GM19025 (cell line): ENCODE results near the gene TAF15.
A peak's percentile ranks its signal among the peaks of the same experiment; 100 is the strongest.

Source experiments
- ATAC-seq: cut with Tn5 transposase; IDR thresholded peaks from one replicate; pipeline ENCODE4 v1.9.1; 2021; ENCODE audit warnings: mild to moderate bottlenecking, low read depth, moderate library complexity; ENCODE audit not compliant: unreplicated experiment

Gene TAF15

DNA sequence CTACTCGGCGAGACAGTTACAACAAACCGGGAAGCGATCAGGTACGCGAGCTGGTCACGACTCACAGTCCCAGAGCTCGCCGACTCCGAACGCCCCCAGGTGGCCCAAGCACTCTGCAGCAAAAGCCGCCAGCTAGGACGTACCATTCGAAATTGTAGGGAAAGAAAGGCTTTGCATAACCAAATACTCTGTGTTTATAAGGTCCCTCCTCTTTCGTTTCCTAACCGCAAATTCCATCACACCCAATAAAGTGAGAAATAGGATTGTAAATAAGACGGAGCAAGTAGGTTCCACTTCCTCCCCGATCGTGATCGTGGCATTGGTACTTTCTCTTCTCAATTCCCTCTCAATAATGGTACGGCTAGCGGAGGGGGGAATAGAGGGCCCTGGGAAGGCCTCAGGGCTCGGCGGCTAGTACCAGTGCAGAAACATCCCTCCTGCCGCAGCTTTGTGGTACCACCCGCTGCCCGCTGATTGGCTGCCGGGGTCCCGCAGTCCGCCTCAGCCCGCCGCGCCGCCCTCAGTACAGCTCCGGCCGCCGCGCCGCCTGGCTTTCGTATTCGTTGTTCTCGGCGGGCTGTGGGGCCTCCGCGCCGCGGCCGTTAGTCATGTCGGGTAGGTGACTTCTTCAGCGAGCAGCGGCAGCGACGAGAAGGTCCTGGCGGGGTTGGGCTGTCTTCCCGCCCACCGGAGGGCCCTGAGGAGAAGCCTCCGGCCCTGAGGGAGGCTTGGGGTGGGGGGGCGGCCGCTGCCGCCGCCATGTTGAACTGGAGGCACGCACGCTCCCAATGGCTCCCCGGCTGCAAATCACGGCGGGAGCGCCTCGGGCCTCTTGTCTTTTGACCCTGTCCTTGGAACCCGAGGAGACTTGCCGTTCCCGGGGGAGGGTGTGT, at the start of gene TAF15:
Gene TAF15, plus strand, starts transcription at position 523 of the 893 bp plus-strand sequence. Its CDS starts 86 bp downstream, at position 609.
- ATAC-seq: peak; percentile 93

GRCh38 chr17:35760587-35760986, 48.7 kb upstream of the TAF15 start, which contains the start of gene C17orf50:
TSS of gene C17orf50 (plus strand) at chr17:35760887. CDS start at chr17:35760942, 55 bp downstream.
- no peak for ATAC-seq

GRCh38 chr17:35761601-35762000, 47.7 kb upstream of the TAF15 start:
- ATAC-seq: no peak

GRCh38 chr17:35763767-35764122, 45.5 kb upstream of the TAF15 start:
- ATAC-seq: no peak

GRCh38 chr17:35764123-35764991, 44.9 kb upstream of the TAF15 start:
- ATAC-seq: peak; percentile 86

DNA sequence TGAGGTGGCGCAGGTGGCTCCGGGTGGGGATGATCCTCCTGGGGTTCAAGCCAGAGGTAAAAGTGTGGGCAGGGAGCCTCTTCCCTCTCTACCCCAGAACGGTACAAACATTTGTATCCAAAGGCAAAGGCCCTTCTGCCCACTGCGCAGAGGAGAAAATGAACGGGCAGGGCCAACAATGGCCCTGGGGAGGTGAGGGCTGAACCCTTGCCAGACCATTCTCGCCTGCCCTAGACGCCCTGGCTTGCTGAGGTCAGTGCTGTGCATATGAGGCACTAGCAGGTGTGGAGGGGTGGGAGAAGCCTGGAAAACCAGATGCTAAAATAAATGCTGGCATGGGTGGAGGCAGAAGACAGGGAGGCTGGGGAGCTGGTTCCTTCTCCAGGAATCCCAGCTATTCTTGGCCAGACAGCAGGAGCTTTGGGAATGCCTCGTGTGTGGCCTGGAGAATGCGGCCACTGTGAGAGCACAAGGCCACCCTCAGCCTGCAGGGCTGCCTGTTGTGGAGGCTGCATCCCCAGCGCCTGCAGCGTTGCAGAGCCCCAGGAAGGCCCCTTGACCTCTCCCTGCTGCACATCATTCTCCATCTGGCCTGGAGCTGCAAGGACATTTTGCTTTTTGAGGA, 44.1 kb upstream of the TAF15 start:
- no peak for ATAC-seq

- no peak for ATAC-seq
Measured at GRCh38 chr17:35765756-35766488, 43.4 kb upstream of the TAF15 start.

- ATAC-seq: no peak
Measured at GRCh38 chr17:35766489-35766877, 42.8 kb upstream of the TAF15 start.

GRCh38 chr17:35766903-35767510, 42.3 kb upstream of the TAF15 start:
- ATAC-seq: no peak

GRCh38 chr17:35768797-35769196, 40.5 kb upstream of the TAF15 start:
- no peak for ATAC-seq

- ATAC-seq: no peak
Measured at GRCh38 chr17:35769895-35770486, 39.3 kb upstream of the TAF15 start.

GRCh38 chr17:35773129-35773528, 36.2 kb upstream of the TAF15 start:
- ATAC-seq: no peak

- no peak for ATAC-seq
Measured at GRCh38 chr17:35773679-35774425, 35.4 kb upstream of the TAF15 start.

- no peak for ATAC-seq
Measured at GRCh38 chr17:35774499-35774898, 34.8 kb upstream of the TAF15 start.

DNA sequence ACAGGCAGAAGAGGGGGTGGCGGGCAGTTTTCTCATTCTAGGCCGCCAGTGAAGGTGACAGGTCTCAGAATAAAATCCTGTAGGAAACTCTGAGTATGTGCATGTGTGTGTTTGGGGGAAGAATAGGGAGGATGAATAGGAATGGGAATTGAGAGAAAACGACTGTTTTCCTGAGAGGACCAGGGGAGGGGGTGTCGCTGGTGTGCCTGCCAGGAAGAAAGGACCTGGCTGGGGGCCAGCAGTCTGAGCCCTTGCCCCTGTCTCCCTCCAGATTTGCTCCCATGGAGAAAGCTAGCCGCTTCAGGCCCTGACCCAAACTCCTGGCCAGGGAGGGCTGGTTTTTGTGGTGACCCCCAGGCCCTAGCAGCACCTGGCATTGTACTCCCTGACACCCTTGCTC, 34.2 kb upstream of the TAF15 start:
- no peak for ATAC-seq

DNA sequence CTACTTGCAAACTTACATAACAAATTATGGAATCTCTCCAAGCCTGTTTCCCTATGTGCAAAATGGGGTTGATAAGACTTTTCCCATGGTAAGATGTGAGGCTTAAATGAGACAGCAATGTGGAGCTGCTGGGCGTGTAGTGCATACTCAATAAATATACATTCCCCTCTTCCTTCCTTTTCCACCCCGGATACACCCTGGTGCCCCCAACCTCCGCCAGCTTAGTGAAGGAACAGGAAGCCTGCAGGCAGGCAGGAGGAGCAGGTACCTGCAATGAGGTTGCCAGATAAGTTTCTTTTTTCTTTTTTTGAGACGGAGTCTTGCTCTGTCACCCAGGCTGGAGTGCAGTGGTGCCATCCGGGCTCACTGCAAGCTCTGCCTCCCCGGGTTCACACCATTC, 33.7 kb upstream of the TAF15 start:
- no peak for ATAC-seq

DNA sequence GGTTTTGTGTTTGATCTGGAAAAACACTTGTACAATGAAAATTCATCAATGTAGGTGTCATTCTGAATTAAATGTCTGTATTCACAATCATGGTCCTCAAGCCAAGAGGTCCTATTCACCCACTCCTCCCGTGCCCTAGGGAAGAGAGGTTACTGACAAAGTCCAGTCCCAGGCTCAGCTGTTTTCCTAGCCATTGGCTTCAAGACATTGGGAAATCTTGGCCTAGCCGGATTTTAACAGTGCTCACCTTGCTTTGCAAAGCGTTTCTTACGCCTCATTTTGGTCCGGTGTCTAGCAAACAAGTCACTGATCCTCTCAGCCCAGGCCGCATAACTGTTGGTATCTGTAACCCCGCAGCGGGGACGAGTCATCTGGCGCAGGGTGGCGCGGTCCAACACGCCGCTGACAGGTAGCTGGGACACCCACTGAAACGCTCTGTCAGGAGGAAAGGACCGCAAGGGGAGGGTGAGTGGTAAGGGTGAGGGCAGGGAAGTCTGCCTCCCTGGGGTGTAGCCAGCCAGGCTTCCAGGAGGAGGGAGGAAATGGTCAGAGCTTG, 30.6 kb upstream of the TAF15 start:
- ATAC-seq: no peak

- no peak for ATAC-seq
Measured at GRCh38 chr17:35780950-35781349, 28.3 kb upstream of the TAF15 start.
